RWPE1 (cell line): ENCODE data around the gene ZMYND8.
"Not testable (repeated sequence)": the region's sequence is repeated elsewhere in the genome, so short reads cannot be mapped to it uniquely, and the experiment has no call there.

Experiments
- CTCF ChIA-PET: fragments of 350-600 bp; sonication (Branson Sonifier 250); formaldehyde crosslinking; extraction: SDS; loops from one replicate; lab custom pipeline; 2021; lab: Yijun Ruan, JAX
- POLR2A ChIA-PET: fragments of 400-600 bp; formaldehyde crosslinking; extraction: SDS; loops from one replicate; lab custom pipeline; 2020; ENCODE audit warnings: antibody characterized with exemption; ENCODE audit not compliant: low non-redundant PET; lab: Yijun Ruan, JAX
- DNase-seq: peaks from one replicate; pipeline ENCODE4 v3.0.0; 2012; ENCODE audit warnings: low spot score
- H3K27ac ChIP-seq: fragments of 450-650 bp; 2 replicates; pipeline ENCODE4 v1.5.1; 2017
- TF ChIP-seq, protein P1 (sequence below): fragments of 450-650 bp; conservative IDR thresholded peaks from 2 replicates; pipeline ENCODE4 v1.5.1; 2017; ENCODE audit warnings: low read depth, mild to moderate bottlenecking

The ZMYND8 gene

DNA sequence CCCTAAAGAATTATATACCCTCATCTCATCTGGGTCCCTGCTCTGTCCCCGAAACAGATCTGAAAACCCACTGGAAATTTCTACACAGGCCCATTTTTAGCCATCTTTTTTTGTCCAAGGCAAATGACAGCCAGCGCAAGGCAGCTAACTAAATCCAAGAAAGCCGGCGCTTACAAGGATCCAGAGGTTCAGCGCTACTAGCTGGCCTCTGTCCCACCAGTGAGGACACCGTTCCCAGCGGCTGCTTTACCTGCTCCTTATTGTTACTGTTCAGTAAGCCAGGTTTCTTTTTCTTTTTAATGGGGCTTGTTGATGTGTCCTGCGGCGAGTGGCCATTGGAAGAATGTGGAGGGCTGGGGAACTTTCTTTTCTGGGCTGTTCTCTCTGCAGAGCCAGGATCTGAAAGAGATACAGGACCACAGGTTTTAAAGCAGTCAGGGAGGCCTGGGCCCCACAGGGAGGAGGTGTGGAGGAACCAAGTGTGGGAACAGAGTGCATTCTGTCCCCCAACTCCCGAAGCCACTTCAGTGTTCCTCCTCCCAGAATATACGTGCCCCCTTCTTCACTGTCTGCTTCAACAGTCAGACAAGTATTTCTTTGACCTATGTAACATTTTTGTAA is 46.6 kb downstream of the ZMYND8 start:
- TF ChIP-seq, protein P1, sequence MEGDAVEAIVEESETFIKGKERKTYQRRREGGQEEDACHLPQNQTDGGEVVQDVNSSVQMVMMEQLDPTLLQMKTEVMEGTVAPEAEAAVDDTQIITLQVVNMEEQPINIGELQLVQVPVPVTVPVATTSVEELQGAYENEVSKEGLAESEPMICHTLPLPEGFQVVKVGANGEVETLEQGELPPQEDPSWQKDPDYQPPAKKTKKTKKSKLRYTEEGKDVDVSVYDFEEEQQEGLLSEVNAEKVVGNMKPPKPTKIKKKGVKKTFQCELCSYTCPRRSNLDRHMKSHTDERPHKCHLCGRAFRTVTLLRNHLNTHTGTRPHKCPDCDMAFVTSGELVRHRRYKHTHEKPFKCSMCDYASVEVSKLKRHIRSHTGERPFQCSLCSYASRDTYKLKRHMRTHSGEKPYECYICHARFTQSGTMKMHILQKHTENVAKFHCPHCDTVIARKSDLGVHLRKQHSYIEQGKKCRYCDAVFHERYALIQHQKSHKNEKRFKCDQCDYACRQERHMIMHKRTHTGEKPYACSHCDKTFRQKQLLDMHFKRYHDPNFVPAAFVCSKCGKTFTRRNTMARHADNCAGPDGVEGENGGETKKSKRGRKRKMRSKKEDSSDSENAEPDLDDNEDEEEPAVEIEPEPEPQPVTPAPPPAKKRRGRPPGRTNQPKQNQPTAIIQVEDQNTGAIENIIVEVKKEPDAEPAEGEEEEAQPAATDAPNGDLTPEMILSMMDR = no peak
- CTCF ChIA-PET = interaction anchor here (0.7 to 1.7 kb wide), 2 partner anchors 74 to 423 kb away, joined by 3 to 10 read pairs; no protein-coding TSS in a partner anchor
- DNase-seq = no peak
- POLR2A ChIA-PET = no interaction called here
- peak overlapping the region; percentile 100 for H3K27ac ChIP-seq

DNA sequence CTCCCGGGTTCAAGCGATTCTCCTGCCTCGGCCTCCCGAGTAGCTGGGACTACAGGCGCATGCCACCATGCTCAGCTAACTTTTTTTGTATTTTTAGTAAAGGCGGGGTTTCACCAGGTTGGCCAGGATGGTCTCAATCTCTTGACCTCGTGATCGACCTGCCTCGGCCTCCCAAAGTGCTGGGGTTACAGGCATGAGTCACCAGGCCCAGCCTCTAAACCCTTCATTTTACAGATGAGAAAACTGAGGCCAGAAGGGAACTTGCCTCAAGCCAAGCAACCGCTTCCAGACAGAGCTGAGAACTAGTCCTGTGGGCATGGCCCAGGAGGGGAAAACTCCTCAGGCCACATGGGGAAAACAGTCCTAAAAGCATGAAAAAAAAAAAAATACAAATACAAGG is 47.1 kb downstream of the ZMYND8 start:
- POLR2A ChIA-PET = no interaction called here
- CTCF ChIA-PET = interaction anchor here (0.7 to 1.7 kb wide), 2 partner anchors 75 to 424 kb away, joined by 3 to 10 read pairs; no protein-coding TSS in a partner anchor

DNA sequence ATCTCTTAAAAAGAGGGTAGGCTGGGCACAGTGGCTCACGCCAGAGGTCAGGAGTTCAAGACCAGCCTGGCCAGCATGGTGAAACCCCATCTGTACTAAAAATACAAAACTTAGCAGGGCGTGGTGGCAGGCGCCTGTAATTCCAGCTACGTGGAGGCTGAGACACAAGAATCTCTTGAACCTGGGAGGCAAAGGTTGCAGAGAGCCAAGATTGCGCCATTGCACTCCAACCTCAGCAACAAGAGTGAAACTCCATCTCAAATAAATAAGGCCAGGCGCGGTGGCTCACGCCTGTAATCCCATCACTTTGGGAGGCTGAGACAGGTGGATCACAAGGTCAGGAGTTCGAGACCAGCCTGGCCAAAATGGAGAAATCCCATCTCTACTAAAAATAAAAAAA is 48.9 kb downstream of the ZMYND8 start:
- CTCF ChIA-PET = interaction anchor here (0.6 kb wide), 1 partner anchor 14 kb away, joined by 6 read pairs; no protein-coding TSS in a partner anchor
- POLR2A ChIA-PET, DNase-seq: not testable (repeated sequence)
- H3K27ac ChIP-seq = peak overlapping the region; percentile 71

More for the DNA sequence above, 47.1 kb downstream of the ZMYND8 start:
- TF ChIP-seq, protein P1 = no peak
- peak overlapping the region; percentile 100 for H3K27ac ChIP-seq
- no peak for DNase-seq

DNA sequence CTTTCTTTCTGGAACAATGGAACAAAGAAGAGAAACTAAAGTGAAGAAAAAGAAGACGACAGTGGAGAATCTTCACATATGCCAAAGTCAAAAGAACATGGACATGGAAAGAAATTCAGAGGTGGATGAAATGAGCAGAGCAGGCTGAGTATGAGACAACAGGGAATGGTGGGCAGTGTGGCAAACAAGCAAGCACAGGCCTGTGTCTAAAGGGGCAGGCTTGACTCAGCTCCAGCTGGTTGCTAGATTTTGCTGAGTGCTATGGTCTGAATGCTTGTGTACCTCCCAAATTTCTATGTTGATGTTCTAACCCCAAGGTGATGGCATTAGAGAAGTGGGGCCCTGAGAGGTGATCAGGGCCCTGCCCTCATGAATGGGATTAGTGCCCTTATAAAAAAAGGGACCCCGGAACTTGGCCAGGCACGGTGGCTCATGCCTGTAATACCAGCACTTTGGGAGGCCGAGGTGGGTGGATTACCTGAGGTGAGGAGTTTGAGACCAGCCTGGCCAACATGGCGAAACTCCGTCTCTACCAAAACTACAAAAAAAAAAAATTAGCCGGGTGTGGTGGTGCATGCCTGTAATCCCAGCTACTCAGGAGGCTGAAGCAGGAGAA is 49.6 kb downstream of the ZMYND8 start:
- TF ChIP-seq, protein P1 = no peak
- ChIA-PET POLR2A (interaction anchor here (0.6 kb wide), 1 partner anchor 31 kb away, joined by 3 read pairs; no protein-coding TSS in a partner anchor), CTCF (interaction anchor here (1.5 kb wide), 1 partner anchor 77 kb away, joined by 6 read pairs; no protein-coding TSS in a partner anchor)
- DNase-seq = no peak
- peak overlapping the region; percentile 71 for H3K27ac ChIP-seq

DNA sequence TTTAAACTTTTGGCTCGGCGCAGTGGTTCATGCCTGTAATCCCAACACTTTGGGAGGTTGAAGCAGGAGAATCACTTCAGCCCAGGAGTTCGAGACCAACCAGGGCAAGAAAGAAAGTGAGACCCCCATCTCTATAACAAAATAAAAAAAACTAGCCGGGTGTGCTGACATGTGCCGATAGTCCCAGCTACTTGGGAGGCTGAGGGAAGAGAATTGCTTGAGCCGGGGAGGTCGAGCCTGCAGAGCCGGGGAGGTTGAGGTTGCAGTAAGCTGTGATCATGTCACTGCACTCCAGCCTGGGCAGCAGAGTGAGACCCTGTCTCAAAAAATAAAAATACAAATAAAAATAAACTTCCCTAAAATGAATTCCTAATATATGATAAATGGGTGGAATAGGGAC is 50.4 kb downstream of the ZMYND8 start:
- CTCF ChIA-PET = interaction anchor here (0.7 to 1.5 kb wide), 3 partner anchors 71 to 317 kb away, joined by 3 to 6 read pairs (median 3); no protein-coding TSS in a partner anchor
- POLR2A ChIA-PET = no interaction called here
- peak overlapping the region; percentile 71 for H3K27ac ChIP-seq
- TF ChIP-seq, protein P1 = no peak
- no peak for DNase-seq

DNA sequence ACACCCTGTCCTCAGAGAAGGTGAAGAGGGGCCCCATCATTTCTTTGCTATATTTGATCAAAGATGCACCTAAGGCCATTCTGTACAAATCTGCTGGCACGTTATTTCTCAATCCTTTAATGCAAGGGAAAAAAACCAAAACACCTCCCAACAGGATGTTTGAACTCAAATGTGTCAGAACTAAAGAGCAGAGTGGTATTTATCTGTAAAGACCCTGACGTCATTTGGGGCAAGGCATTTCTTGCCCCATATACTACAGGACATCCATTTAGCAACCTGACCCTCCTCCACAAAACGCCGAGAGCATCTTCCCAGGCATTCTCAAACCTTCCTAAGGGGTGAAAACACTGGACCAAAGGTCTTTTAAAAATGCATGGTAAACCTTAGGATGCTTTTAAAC is 50.8 kb downstream of the ZMYND8 start:
- peak overlapping the region; percentile 71 for H3K27ac ChIP-seq
- TF ChIP-seq, protein P1 = no peak
- ChIA-PET POLR2A (no interaction called here), CTCF (interaction anchor here (0.7 to 3.6 kb wide), 4 partner anchors 72 to 317 kb away, joined by 3 to 31 read pairs (median 4); no protein-coding TSS in a partner anchor)
- no peak for DNase-seq

DNA sequence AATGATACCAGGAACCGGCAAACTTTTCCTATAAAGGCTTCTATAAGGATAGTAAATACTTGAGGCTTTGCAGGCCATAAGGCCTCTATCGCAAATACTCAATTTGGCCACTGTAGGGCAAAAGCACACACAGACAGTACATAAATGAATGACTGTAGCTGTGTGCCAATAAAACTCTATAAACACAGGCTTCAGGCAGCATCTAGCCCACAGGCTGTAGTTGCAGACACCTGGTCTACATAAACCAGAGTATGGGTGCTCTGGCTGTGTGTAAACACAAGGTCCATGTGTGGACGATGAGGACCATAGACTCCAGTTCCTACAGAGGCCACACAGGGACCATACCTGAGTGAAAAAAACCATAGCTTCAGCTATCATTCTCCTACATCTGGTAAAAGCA is 52.2 kb downstream of the ZMYND8 start:
- DNase-seq = no peak
- ChIA-PET CTCF (interaction anchor here (0.7 to 3.6 kb wide), 4 partner anchors 12 to 318 kb away, joined by 3 to 31 read pairs (median 5); no protein-coding TSS in a partner anchor), POLR2A (interaction anchor here (0.7 kb wide), 2 partner anchors 57 to 1434 kb away, joined by 3 to 4 read pairs; no protein-coding TSS in a partner anchor)
- TF ChIP-seq, protein P1 = no peak
- H3K27ac ChIP-seq = peak overlapping the region; percentile 70
